Neural cell (in vitro differentiated cells): ENCODE results near the gene BCL11B.

Experiments
- EP300 ChIP-seq: fragments of 450-650 bp; conservative IDR thresholded peaks from 2 replicates; pipeline ENCODE4 v1.6.1; 2014; ENCODE audit warnings: antibody characterized with exemption, mild to moderate bottlenecking, moderate library complexity; ENCODE audit not compliant: poor library complexity, severe bottlenecking
- EZH2 ChIP-seq: fragments of 200-600, 300-800 bp; shearing (Covaris generic), sonication (generic); IDR thresholded peaks from 2 replicates; pipeline ENCODE4 v1.6.1; 2014; ENCODE audit warnings: antibody characterized with exemption, low read length, borderline replicate concordance, mild to moderate bottlenecking; ENCODE audit not compliant: insufficient read depth, poor library complexity, severe bottlenecking
- MXI1 ChIP-seq: fragments of 450-650 bp; conservative IDR thresholded peaks from 2 replicates; pipeline ENCODE4 v1.6.1; 2014; ENCODE audit warnings: antibody characterized with exemption, mild to moderate bottlenecking; ENCODE audit not compliant: poor library complexity, severe bottlenecking
- POLR2AphosphoS5 ChIP-seq: IDR thresholded peaks from 2 replicates; pipeline ENCODE4 v1.6.1; 2012
- RAD21 ChIP-seq: fragments of 450-650 bp; conservative IDR thresholded peaks from 2 replicates; pipeline ENCODE4 v1.6.1; 2014; ENCODE audit warnings: antibody characterized with exemption, mild to moderate bottlenecking, moderate library complexity
- SMC3 ChIP-seq: fragments of 450-650 bp; conservative IDR thresholded peaks from 2 replicates; pipeline ENCODE4 v1.6.1; 2014; ENCODE audit warnings: antibody characterized with exemption, mild to moderate bottlenecking, moderate library complexity; ENCODE audit not compliant: poor library complexity
- TAF1 ChIP-seq: IDR thresholded peaks from 2 replicates; pipeline ENCODE4 v1.6.1; 2012; ENCODE audit warnings: low read depth
- TF ChIP-seq, protein P1 (sequence below): fragments of 450-650 bp; IDR thresholded peaks from 2 replicates; pipeline ENCODE4 v1.5.1; 2014; ENCODE audit warnings: antibody characterized with exemption, mild to moderate bottlenecking, moderate library complexity; ENCODE audit not compliant: poor library complexity, severe bottlenecking
- TF ChIP-seq, protein P2 (sequence below): IDR thresholded peaks from 2 replicates; pipeline ENCODE4 v1.6.1; 2012; ENCODE audit warnings: borderline replicate concordance

DNA sequence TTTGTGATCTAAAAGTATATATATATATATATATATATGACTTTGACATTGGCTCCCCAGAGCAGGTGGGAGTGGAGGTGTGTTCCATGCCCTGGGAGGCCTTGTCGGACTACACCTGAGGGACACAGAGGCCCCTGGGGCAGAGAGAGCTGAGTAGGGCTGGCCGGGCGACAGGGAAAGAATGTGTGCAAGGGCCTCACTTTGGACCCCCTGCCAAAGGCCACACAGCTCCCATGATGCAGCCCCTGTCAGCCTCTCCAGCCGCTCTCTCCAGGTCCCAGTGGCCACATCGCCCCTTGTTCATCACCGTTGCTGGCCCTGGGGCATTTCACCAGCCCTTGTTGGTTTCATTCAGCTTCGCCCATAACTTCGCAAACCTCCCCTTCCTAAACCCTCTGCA, 123.9 kb downstream of the BCL11B start:
- TF ChIP-seq EP300 (no peak), EZH2 (no peak), MXI1 (no peak), SMC3 (no peak), POLR2AphosphoS5 (no peak), RAD21 (no peak), TAF1 (no peak)
- TF ChIP-seq, protein P1, sequence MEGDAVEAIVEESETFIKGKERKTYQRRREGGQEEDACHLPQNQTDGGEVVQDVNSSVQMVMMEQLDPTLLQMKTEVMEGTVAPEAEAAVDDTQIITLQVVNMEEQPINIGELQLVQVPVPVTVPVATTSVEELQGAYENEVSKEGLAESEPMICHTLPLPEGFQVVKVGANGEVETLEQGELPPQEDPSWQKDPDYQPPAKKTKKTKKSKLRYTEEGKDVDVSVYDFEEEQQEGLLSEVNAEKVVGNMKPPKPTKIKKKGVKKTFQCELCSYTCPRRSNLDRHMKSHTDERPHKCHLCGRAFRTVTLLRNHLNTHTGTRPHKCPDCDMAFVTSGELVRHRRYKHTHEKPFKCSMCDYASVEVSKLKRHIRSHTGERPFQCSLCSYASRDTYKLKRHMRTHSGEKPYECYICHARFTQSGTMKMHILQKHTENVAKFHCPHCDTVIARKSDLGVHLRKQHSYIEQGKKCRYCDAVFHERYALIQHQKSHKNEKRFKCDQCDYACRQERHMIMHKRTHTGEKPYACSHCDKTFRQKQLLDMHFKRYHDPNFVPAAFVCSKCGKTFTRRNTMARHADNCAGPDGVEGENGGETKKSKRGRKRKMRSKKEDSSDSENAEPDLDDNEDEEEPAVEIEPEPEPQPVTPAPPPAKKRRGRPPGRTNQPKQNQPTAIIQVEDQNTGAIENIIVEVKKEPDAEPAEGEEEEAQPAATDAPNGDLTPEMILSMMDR: no peak
- TF ChIP-seq, protein P2, sequence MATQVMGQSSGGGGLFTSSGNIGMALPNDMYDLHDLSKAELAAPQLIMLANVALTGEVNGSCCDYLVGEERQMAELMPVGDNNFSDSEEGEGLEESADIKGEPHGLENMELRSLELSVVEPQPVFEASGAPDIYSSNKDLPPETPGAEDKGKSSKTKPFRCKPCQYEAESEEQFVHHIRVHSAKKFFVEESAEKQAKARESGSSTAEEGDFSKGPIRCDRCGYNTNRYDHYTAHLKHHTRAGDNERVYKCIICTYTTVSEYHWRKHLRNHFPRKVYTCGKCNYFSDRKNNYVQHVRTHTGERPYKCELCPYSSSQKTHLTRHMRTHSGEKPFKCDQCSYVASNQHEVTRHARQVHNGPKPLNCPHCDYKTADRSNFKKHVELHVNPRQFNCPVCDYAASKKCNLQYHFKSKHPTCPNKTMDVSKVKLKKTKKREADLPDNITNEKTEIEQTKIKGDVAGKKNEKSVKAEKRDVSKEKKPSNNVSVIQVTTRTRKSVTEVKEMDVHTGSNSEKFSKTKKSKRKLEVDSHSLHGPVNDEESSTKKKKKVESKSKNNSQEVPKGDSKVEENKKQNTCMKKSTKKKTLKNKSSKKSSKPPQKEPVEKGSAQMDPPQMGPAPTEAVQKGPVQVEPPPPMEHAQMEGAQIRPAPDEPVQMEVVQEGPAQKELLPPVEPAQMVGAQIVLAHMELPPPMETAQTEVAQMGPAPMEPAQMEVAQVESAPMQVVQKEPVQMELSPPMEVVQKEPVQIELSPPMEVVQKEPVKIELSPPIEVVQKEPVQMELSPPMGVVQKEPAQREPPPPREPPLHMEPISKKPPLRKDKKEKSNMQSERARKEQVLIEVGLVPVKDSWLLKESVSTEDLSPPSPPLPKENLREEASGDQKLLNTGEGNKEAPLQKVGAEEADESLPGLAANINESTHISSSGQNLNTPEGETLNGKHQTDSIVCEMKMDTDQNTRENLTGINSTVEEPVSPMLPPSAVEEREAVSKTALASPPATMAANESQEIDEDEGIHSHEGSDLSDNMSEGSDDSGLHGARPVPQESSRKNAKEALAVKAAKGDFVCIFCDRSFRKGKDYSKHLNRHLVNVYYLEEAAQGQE: no peak
